WTC11 (cell line): ENCODE data around the gene GOLGA6L7. TPM values are rescaled to one million over a fixed set of nuclear protein-coding genes. Genes with fewer than 3 reads are reported as not detected.

Source experiments
- ATAC-seq: fragments of 200-7000 bp; cut with Tn5 transposase; 2 replicates; pipeline ENCODE4 v1.10.0; 2021; ENCODE audit warnings: mild to moderate bottlenecking, moderate library complexity
- CTCF ChIA-PET: fragments of 300-600 bp; sonication (Branson Sonifier 250); formaldehyde crosslinking; loops from one replicate; lab custom pipeline; 2021; ENCODE audit warnings: antibody characterized with exemption; lab: Charles Lee
- POLR2A ChIA-PET: fragments of 350-600 bp; sonication (Branson Sonifier 250); formaldehyde crosslinking; loops from one replicate; lab custom pipeline; 2021; ENCODE audit warnings: antibody characterized with exemption; lab: Charles Lee
- DNase-seq: peaks from one replicate; pipeline ENCODE4 v3.0.0; 2021; ENCODE audit warnings: low spot score
- H3K27ac Mint-ChIP-seq: 2 replicates; pipeline ENCODE4 v1.8.0; 2021; ENCODE audit warnings: mixed read lengths
- H3K27me3 Mint-ChIP-seq: 2 replicates; pipeline ENCODE4 v1.8.0; 2021; ENCODE audit warnings: low read depth, mild to moderate bottlenecking, moderate library complexity, mixed read lengths
- H3K36me3 Mint-ChIP-seq: 2 replicates; pipeline ENCODE4 v1.8.0; 2021; ENCODE audit warnings: mixed read lengths
- H3K4me1 Mint-ChIP-seq: 2 replicates; pipeline ENCODE4 v1.8.0; 2022; ENCODE audit warnings: mixed read lengths
- H3K4me3 Mint-ChIP-seq: 2 replicates; pipeline ENCODE4 v1.8.0; 2021; ENCODE audit warnings: mild to moderate bottlenecking, moderate library complexity, mixed read lengths
- H3K9me3 Mint-ChIP-seq: 2 replicates; pipeline ENCODE4 v1.8.0; 2021; ENCODE audit warnings: mixed read lengths
- CBFB ChIP-seq: sonication (generic); formaldehyde crosslinking; IDR thresholded peaks from 2 replicates; pipeline ENCODE4 v1.8.1; 2022; ENCODE audit warnings: mild to moderate bottlenecking, low read depth, missing genetic modification reagents
- CREM ChIP-seq: sonication (generic); formaldehyde crosslinking; IDR thresholded peaks from 2 replicates; pipeline ENCODE4 v1.8.1; 2022; ENCODE audit warnings: mild to moderate bottlenecking, missing genetic modification reagents, moderate library complexity
- EMX1 ChIP-seq: fragments of 250-450 bp; sonication (Bioruptor Pico); IDR thresholded peaks from 2 replicates; pipeline ENCODE4 v1.8.0; 2021; ENCODE audit warnings: mild to moderate bottlenecking
- ETV6 ChIP-seq: sonication (generic); formaldehyde crosslinking; IDR thresholded peaks from 2 replicates; pipeline ENCODE4 v1.8.1; 2022; ENCODE audit warnings: mild to moderate bottlenecking, missing genetic modification reagents
- MYBL2 ChIP-seq: sonication (generic); formaldehyde crosslinking; IDR thresholded peaks from 2 replicates; pipeline ENCODE4 v1.8.1; 2023; ENCODE audit warnings: mild to moderate bottlenecking, moderate library complexity, missing genetic modification reagents
- PRRX2 ChIP-seq: fragments of 250-450 bp; sonication (Bioruptor Pico); IDR thresholded peaks from 2 replicates; pipeline ENCODE4 v1.8.0; 2021; ENCODE audit warnings: mild to moderate bottlenecking
- ZNF232 ChIP-seq: sonication (generic); formaldehyde crosslinking; IDR thresholded peaks from 2 replicates; pipeline ENCODE4 v1.8.0; 2022; ENCODE audit warnings: mild to moderate bottlenecking, missing genetic modification reagents
- ZNF263 ChIP-seq: sonication (generic); formaldehyde crosslinking; IDR thresholded peaks from 2 replicates; pipeline ENCODE4 v1.8.1; 2022; ENCODE audit warnings: low read depth, mild to moderate bottlenecking, moderate library complexity, missing genetic modification reagents
- ZNF396 ChIP-seq: fragments of 250-450 bp; sonication (Bioruptor Pico); IDR thresholded peaks from 2 replicates; pipeline ENCODE4 v1.8.0; 2021; ENCODE audit warnings: mild to moderate bottlenecking, moderate library complexity, borderline replicate concordance
- total RNA-seq: library from RNA; stranded (reverse); gene quantifications from 3 replicates; pipeline ENCODE4 v1.2.3, GENCODE V29; 2021
- TF ChIP-seq, protein P1 (sequence below): sonication (generic); formaldehyde crosslinking; IDR thresholded peaks from 2 replicates; pipeline ENCODE4 v1.8.1; 2022; ENCODE audit warnings: low read depth, missing genetic modification reagents, borderline replicate concordance
- TF ChIP-seq, protein P2 (sequence below): sonication (generic); formaldehyde crosslinking; IDR thresholded peaks from 2 replicates; pipeline ENCODE4 v1.8.0; 2022; ENCODE audit warnings: mild to moderate bottlenecking, missing genetic modification reagents
- TF ChIP-seq, protein P3 (sequence below): sonication (generic); formaldehyde crosslinking; IDR thresholded peaks from 2 replicates; pipeline ENCODE4 v1.8.1; 2022; ENCODE audit warnings: mild to moderate bottlenecking, moderate library complexity, missing genetic modification reagents
- TF ChIP-seq, protein P4 (sequence below): fragments of 250-450 bp; sonication (Bioruptor Pico); IDR thresholded peaks from 2 replicates; pipeline ENCODE4 v1.9.0; 2021; ENCODE audit warnings: mild to moderate bottlenecking
- TF ChIP-seq, protein P5 (sequence below): sonication (generic); formaldehyde crosslinking; IDR thresholded peaks from 2 replicates; pipeline ENCODE4 v1.8.0; 2022; ENCODE audit warnings: missing genetic modification reagents
- TF ChIP-seq, protein P6 (sequence below): sonication (generic); formaldehyde crosslinking; IDR thresholded peaks from 2 replicates; pipeline ENCODE4 v1.8.1; 2023; ENCODE audit warnings: mild to moderate bottlenecking, missing genetic modification reagents, moderate library complexity
- TF ChIP-seq, protein P7 (sequence below): fragments of 250-450 bp; sonication (Bioruptor Pico); IDR thresholded peaks from 2 replicates; pipeline ENCODE4 v1.9.0; 2021; ENCODE audit warnings: moderate library complexity, mild to moderate bottlenecking, inconsistent platforms, borderline replicate concordance
- TF ChIP-seq, protein P8 (sequence below): sonication (generic); formaldehyde crosslinking; IDR thresholded peaks from 2 replicates; pipeline ENCODE4 v1.8.1; 2023; ENCODE audit warnings: mild to moderate bottlenecking, missing genetic modification reagents, moderate library complexity

GOLGA6L7 gene
- total RNA-seq, 1 experiment from 2014 or later: not detected

DNA sequence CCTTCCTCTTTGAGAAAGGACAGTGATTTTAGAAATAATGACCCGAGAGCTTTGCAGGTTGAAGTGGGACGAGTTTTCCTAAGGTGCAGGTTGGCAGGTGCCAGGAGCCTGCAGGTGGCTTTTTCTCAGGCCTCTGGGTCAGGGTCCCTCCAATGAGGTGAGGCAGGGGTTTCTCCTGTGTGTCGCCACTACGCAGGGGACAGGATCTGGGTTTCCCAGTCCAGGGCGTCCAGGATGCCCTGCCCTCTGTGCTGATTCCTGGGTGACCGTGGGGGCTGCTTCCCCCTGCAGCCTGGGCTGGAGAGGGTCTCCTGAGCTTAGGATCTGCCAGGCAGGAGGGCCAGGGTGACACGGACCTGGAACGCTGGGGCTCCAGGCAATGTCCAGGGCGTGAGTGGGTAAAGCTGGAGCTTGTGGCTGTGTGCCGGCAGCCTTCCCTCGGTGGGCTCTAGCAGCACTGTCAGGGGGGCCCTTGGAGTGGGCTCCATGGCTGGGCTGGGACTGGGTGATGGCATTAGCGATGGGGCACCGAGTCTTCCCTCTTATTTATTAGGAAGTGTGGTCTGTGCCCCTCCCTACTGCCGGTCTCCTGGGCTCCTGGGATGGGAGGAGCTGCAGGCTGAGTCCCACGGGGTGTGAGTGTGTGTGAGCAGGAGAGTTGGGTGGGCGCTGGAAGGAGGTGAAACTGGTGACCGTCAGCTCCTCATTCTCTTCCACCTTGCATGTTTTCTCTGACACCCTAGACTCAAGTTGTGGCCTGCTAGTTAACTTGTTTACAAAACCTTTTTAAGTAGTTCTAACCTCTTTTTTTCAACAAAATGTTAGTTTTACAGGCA lies 39.1 kb upstream of the GOLGA6L7 start (continued):
- TF ChIP-seq, protein P1, sequence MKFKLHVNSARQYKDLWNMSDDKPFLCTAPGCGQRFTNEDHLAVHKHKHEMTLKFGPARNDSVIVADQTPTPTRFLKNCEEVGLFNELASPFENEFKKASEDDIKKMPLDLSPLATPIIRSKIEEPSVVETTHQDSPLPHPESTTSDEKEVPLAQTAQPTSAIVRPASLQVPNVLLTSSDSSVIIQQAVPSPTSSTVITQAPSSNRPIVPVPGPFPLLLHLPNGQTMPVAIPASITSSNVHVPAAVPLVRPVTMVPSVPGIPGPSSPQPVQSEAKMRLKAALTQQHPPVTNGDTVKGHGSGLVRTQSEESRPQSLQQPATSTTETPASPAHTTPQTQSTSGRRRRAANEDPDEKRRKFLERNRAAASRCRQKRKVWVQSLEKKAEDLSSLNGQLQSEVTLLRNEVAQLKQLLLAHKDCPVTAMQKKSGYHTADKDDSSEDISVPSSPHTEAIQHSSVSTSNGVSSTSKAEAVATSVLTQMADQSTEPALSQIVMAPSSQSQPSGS: no peak
- TF ChIP-seq, protein P2, sequence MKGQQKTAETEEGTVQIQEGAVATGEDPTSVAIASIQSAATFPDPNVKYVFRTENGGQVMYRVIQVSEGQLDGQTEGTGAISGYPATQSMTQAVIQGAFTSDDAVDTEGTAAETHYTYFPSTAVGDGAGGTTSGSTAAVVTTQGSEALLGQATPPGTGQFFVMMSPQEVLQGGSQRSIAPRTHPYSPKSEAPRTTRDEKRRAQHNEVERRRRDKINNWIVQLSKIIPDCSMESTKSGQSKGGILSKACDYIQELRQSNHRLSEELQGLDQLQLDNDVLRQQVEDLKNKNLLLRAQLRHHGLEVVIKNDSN (CRISPR knock-in tag): no peak

DNA sequence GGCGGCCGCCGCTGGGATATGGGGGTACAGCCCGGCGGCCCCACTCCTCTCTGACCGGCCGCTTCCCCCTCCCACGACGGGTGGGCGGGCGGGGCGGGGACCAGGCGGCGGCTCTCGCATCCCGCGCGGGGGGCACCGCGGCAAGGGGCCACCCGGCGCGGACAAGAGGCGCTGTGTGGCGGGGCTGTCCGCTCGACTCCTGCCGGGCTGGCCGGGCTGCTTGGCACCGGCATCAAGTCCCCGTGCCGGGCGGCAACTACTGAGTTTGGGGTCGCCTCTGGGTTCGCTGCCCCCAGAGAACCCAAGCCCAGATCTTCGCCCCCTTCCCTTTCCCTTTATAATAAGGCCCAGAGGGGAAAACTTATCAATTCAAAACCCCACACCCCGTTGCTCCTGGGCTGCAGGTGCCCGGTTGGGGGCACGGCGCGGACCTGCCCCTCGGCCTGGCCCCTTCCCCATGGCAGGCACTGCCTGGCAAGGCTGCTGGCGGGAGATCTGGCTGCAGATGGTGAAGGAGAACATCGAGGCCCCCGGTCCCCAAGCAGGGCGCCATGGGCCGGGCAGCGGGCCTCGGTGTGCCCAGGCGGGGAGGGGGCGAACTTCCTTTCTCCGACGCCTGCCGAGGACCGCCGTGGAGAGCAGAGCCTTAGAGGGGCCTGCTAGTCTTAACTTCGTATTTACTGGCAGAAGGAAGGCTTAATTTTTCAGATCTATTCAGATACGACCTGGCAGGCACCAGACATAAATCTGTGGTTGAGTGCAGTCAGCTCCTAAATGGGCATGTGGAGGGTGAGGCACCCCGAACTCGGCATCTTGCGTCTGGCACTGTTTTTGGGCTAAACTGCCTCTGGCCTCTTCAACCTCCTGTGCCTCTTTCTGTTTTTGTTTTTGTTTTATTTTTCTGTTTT lies 38.2 kb upstream of the GOLGA6L7 start:
- Mint-ChIP-seq H3K4me3 (peak overlapping the region; percentile 66), H3K27ac (no peak overlapping the region)
- no peak for DNase-seq
- TF ChIP-seq ETV6 (CRISPR knock-in tag): no peak
- TF ChIP-seq, protein P3, sequence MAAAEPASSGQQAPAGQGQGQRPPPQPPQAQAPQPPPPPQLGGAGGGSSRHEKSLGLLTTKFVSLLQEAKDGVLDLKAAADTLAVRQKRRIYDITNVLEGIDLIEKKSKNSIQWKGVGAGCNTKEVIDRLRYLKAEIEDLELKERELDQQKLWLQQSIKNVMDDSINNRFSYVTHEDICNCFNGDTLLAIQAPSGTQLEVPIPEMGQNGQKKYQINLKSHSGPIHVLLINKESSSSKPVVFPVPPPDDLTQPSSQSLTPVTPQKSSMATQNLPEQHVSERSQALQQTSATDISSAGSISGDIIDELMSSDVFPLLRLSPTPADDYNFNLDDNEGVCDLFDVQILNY: no peak
- no peak for TF ChIP-seq ZNF396
- TF ChIP-seq, protein P4, sequence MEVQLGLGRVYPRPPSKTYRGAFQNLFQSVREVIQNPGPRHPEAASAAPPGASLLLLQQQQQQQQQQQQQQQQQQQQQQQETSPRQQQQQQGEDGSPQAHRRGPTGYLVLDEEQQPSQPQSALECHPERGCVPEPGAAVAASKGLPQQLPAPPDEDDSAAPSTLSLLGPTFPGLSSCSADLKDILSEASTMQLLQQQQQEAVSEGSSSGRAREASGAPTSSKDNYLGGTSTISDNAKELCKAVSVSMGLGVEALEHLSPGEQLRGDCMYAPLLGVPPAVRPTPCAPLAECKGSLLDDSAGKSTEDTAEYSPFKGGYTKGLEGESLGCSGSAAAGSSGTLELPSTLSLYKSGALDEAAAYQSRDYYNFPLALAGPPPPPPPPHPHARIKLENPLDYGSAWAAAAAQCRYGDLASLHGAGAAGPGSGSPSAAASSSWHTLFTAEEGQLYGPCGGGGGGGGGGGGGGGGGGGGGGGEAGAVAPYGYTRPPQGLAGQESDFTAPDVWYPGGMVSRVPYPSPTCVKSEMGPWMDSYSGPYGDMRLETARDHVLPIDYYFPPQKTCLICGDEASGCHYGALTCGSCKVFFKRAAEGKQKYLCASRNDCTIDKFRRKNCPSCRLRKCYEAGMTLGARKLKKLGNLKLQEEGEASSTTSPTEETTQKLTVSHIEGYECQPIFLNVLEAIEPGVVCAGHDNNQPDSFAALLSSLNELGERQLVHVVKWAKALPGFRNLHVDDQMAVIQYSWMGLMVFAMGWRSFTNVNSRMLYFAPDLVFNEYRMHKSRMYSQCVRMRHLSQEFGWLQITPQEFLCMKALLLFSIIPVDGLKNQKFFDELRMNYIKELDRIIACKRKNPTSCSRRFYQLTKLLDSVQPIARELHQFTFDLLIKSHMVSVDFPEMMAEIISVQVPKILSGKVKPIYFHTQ: no peak
- TF ChIP-seq CREM: no peak
- 0 out of 2 replicates have a peak, but pooled peaks have one; percentile 17 for TF ChIP-seq MYBL2 (CRISPR knock-in tag)
- no peak for TF ChIP-seq PRRX2 (CRISPR knock-in tag)
- TF ChIP-seq, protein P5, sequence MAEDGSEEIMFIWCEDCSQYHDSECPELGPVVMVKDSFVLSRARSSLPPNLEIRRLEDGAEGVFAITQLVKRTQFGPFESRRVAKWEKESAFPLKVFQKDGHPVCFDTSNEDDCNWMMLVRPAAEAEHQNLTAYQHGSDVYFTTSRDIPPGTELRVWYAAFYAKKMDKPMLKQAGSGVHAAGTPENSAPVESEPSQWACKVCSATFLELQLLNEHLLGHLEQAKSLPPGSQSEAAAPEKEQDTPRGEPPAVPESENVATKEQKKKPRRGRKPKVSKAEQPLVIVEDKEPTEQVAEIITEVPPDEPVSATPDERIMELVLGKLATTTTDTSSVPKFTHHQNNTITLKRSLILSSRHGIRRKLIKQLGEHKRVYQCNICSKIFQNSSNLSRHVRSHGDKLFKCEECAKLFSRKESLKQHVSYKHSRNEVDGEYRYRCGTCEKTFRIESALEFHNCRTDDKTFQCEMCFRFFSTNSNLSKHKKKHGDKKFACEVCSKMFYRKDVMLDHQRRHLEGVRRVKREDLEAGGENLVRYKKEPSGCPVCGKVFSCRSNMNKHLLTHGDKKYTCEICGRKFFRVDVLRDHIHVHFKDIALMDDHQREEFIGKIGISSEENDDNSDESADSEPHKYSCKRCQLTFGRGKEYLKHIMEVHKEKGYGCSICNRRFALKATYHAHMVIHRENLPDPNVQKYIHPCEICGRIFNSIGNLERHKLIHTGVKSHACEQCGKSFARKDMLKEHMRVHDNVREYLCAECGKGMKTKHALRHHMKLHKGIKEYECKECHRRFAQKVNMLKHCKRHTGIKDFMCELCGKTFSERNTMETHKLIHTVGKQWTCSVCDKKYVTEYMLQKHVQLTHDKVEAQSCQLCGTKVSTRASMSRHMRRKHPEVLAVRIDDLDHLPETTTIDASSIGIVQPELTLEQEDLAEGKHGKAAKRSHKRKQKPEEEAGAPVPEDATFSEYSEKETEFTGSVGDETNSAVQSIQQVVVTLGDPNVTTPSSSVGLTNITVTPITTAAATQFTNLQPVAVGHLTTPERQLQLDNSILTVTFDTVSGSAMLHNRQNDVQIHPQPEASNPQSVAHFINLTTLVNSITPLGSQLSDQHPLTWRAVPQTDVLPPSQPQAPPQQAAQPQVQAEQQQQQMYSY (CRISPR knock-in tag): no peak
- no peak for TF ChIP-seq CBFB
- TF ChIP-seq EMX1 (CRISPR knock-in tag): no peak
- TF ChIP-seq ZNF232 (CRISPR knock-in tag): no peak
- TF ChIP-seq, protein P6, sequence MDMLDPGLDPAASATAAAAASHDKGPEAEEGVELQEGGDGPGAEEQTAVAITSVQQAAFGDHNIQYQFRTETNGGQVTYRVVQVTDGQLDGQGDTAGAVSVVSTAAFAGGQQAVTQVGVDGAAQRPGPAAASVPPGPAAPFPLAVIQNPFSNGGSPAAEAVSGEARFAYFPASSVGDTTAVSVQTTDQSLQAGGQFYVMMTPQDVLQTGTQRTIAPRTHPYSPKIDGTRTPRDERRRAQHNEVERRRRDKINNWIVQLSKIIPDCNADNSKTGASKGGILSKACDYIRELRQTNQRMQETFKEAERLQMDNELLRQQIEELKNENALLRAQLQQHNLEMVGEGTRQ (CRISPR knock-in tag): no peak
- TF ChIP-seq, protein P7, sequence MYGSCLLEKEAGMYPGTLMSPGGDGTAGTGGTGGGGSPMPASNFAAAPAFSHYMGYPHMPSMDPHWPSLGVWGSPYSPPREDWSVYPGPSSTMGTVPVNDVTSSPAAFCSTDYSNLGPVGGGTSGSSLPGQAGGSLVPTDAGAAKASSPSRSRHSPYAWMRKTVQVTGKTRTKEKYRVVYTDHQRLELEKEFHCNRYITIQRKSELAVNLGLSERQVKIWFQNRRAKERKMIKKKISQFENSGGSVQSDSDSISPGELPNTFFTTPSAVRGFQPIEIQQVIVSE (CRISPR knock-in tag): no peak
- TF ChIP-seq, protein P8, sequence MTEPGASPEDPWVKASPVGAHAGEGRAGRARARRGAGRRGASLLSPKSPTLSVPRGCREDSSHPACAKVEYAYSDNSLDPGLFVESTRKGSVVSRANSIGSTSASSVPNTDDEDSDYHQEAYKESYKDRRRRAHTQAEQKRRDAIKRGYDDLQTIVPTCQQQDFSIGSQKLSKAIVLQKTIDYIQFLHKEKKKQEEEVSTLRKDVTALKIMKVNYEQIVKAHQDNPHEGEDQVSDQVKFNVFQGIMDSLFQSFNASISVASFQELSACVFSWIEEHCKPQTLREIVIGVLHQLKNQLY: no peak
- TF ChIP-seq ZNF263 (CRISPR knock-in tag): no peak

More for the DNA sequence above, 38.2 kb upstream of the GOLGA6L7 start:
- H3K9me3 Mint-ChIP-seq: no peaks in the 10 kb centered on the region
- ChIA-PET CTCF (interaction anchor here (0.7 to 2.3 kb wide), 7 partner anchors 8 to 215 kb away, joined by 3 to 8 read pairs (median 4); no protein-coding TSS in a partner anchor), POLR2A (no interaction called here)
- H3K36me3 Mint-ChIP-seq: no peaks in the 10 kb centered on the region
- peaks cover 9% of the 10 kb centered on the region for H3K4me1 Mint-ChIP-seq
- ATAC-seq: peak; percentile 9
- peaks cover 33% of the 10 kb centered on the region for H3K27me3 Mint-ChIP-seq
